B cell (primary cell): ENCODE data around the gene TMEM219. TPM values are rescaled to one million over a fixed set of nuclear protein-coding genes. Genes with fewer than 3 reads are reported as not detected.

Experiments used
- ATAC-seq: fragments of 200-7000 bp; cut with Tn5 transposase; one replicate; pipeline ENCODE4 v1.10.0; 2021; ENCODE audit warnings: low read depth, mild to moderate bottlenecking, moderate number of reproducible peaks, moderate library complexity
- CTCF ChIA-PET: fragments of 350-600 bp; sonication (Branson Sonifier 250); formaldehyde crosslinking; loops from one replicate; lab custom pipeline; 2021; ENCODE audit warnings: antibody characterized with exemption, inconsistent platforms; lab: Charles Lee
- POLR2A ChIA-PET: fragments of 350-600 bp; sonication (Branson Sonifier 250); formaldehyde crosslinking; loops from one replicate; lab custom pipeline; 2021; ENCODE audit warnings: antibody characterized with exemption; lab: Charles Lee
- DNase-seq: peaks from one replicate; pipeline ENCODE4 v3.0.0; 2013
- H2AFZ ChIP-seq: 2 replicates; pipeline ENCODE4 v1.6.1; 2012; ENCODE audit warnings: mild to moderate bottlenecking, low read depth, low read length; ENCODE audit not compliant: insufficient read depth, poor library complexity, severe bottlenecking
- H3K27ac ChIP-seq, 2 donors: 1 replicate in 1 of 2; 2 replicates in 1 of 2; pipeline ENCODE4 v1.5.1; 2012 to 2013; ENCODE audit warnings: low read length in 2 of 2, mild to moderate bottlenecking in 2 of 2, moderate library complexity in 1 of 2
- H3K27me3 ChIP-seq, 4 experiments: fragments of 200-600 bp in 1 of 4; sonication (generic) in 1 of 4; replicated peaks in 1 of 4; 1 replicate in 2 of 4; 2 replicates in 2 of 4; pipeline versions ENCODE4 v1.6.1 to v1.7.0; 2013 to 2016; ENCODE audit warnings: low read length in 3 of 4, mild to moderate bottlenecking in 2 of 4, mixed read lengths in 1 of 4, moderate library complexity in 1 of 4; ENCODE audit not compliant: insufficient read depth in 4 of 4, control insufficient read depth in 3 of 4; ENCODE audit errors: control extremely low read depth in 1 of 4
- H3K36me3 ChIP-seq, 2 experiments: replicated peaks in 1 of 2; 1 replicate in 1 of 2; 2 replicates in 1 of 2; pipeline versions ENCODE4 v1.6.1 to v1.7.1; 2013; ENCODE audit warnings: low read length in 1 of 2; ENCODE audit not compliant: insufficient read depth in 2 of 2, control insufficient read depth in 1 of 2; ENCODE audit errors: control extremely low read depth in 1 of 2, extremely low read depth in 1 of 2
- H3K4me1 ChIP-seq, 2 donors: fragments of 200-600 bp in 1 of 2; sonication (generic) in 1 of 2; 1 replicate in 1 of 2; 2 replicates in 1 of 2; pipeline versions ENCODE4 v1.5.1 to v1.6.1; 2013 to 2017; ENCODE audit warnings: low read length in 2 of 2; ENCODE audit not compliant: control insufficient read depth in 2 of 2, insufficient read depth in 2 of 2
- H3K4me2 ChIP-seq: replicated peaks from 2 replicates; pipeline ENCODE3; 2012; ENCODE audit warnings: mild to moderate bottlenecking, low read depth, low read length; ENCODE audit not compliant: poor library complexity, severe bottlenecking
- H3K4me3 ChIP-seq, 5 experiments: fragments of 200-600 bp in 1 of 5; sonication (generic) in 1 of 5; 1 replicate in 3 of 5; 2 replicates in 2 of 5; pipeline versions ENCODE4 v1.5.1 to v1.7.0; 2011 to 2016; ENCODE audit warnings: low read length in 4 of 5, mild to moderate bottlenecking in 4 of 5, low read depth in 2 of 5, control low read depth in 1 of 5, moderate library complexity in 1 of 5; ENCODE audit not compliant: insufficient read depth in 1 of 5; ENCODE audit errors: control extremely low read depth in 1 of 5, extremely low read depth in 1 of 5
- H3K79me2 ChIP-seq: fragments of 200-600 bp; sonication (generic); one replicate; pipeline ENCODE4 v1.6.0; 2016; ENCODE audit warnings: low read length; ENCODE audit not compliant: control insufficient read depth, insufficient read depth
- H3K9ac ChIP-seq: fragments of 200-600 bp; sonication (generic); 2 replicates; pipeline ENCODE4 v1.6.1; 2017; ENCODE audit warnings: mild to moderate bottlenecking, low read length, moderate library complexity
- H3K9me3 ChIP-seq, 3 donors: one replicate each; pipeline versions ENCODE4 v1.6.1 to v1.7.1; 2013; ENCODE audit warnings: low read length in 2 of 3; ENCODE audit not compliant: control insufficient read depth in 2 of 3, insufficient read depth in 1 of 3; ENCODE audit errors: control extremely low read depth in 1 of 3
- H4K20me1 ChIP-seq: 2 replicates; pipeline ENCODE4 v1.6.0; 2012; ENCODE audit warnings: mild to moderate bottlenecking, low read length; ENCODE audit not compliant: insufficient read depth, control insufficient read depth, poor library complexity, severe bottlenecking
- H3K27ac Mint-ChIP-seq: one replicate; pipeline ENCODE4 v1.8.0; 2021; ENCODE audit warnings: mixed read lengths
- H3K27me3 Mint-ChIP-seq: one replicate; pipeline ENCODE4 v1.8.0; 2021; ENCODE audit warnings: mixed read lengths
- H3K4me1 Mint-ChIP-seq: one replicate; pipeline ENCODE4 v1.8.0; 2021; ENCODE audit warnings: mixed read lengths
- H3K4me3 Mint-ChIP-seq: one replicate; pipeline ENCODE4 v1.8.0; 2021; ENCODE audit warnings: mixed read lengths
- H3K9me3 Mint-ChIP-seq: one replicate; pipeline ENCODE4 v1.8.0; 2022; ENCODE audit warnings: mixed read lengths; ENCODE audit not compliant: insufficient read depth
- CTCF ChIP-seq: fragments of 200-600 bp; IDR thresholded peaks from one replicate; pipeline ENCODE4 v1.8.0; 2022; ENCODE audit warnings: antibody characterized with exemption, mild to moderate bottlenecking
- EZH2 ChIP-seq: IDR thresholded peaks from 2 replicates; pipeline ENCODE4 v1.6.1; 2012; ENCODE audit warnings: borderline replicate concordance, low read depth, mild to moderate bottlenecking, moderate library complexity, low read length; ENCODE audit not compliant: insufficient read depth, poor library complexity, severe bottlenecking
- WGBS: methylation state at CpG from one replicate; pipeline ENCODE4 v1.1.5; 2013; ENCODE audit warnings: missing lambda C conversion rate; ENCODE audit not compliant: insufficient coverage; 5-methylcytosine and 5-hydroxymethylcytosine counted together
- intact Hi-C: fragments of 100-400 bp; cut with micrococcal nuclease; formaldehyde crosslinking; loops from one replicate; pipeline ENCODE4 v1.10.0; 2022
- polyA plus RNA-seq: library from polyadenylated mRNA; depleted of rRNA; stranded (reverse); fragments of >200 nt; gene quantifications from 2 replicates; pipeline ENCODE4 v1.2.3, GENCODE V29; 2012
- total RNA-seq, 2 donors: library from RNA; stranded (reverse); fragments of 120-200 nt in 1 of 2; gene quantifications; 1 replicate in 1 of 2; 2 replicates in 1 of 2; pipeline versions ENCODE4 v1.2.3 to v1.2.4, GENCODE V29; 2013 to 2022

Gene TMEM219
- total and polyA plus RNA-seq, 2 donors (not counting 1 experiment from before 2014, with no cell fraction given) = 66.6 to 103 TPM

- CTCF ChIA-PET = no interaction called here
These were observed 20.9 kb downstream of the TMEM219 start for GRCh38 chr16:29982560-29983419.

More at GRCh38 chr16:29982560-29983419, 20.9 kb downstream of the TMEM219 start:
- DNase-seq (no peak), ATAC-seq (no peak)
- no peak overlapping the region for H3K4me3 ChIP-seq
- H3K27me3 Mint-ChIP-seq = no peaks in the 10 kb centered on the region
- H4K20me1 ChIP-seq = peaks cover 3% of the 10 kb centered on the region
- no peak overlapping the region for H3K4me3 Mint-ChIP-seq
- H3K27ac ChIP-seq = no peak overlapping the region
- no peak overlapping the region for H3K9ac ChIP-seq
- peaks cover 2 to 92% of the 10 kb centered on the region in 2 experiments for H3K36me3 ChIP-seq
- intact Hi-C loops = no loop called here
- H3K27ac Mint-ChIP-seq = no peak overlapping the region
- no peak overlapping the region for H3K4me2 ChIP-seq
- H3K9me3 Mint-ChIP-seq = no peaks in the 10 kb centered on the region
- H3K4me1 ChIP-seq = no peaks in the 10 kb centered on the region
- no peaks in the 10 kb centered on the region for H3K4me1 Mint-ChIP-seq
- POLR2A ChIA-PET = no interaction called here
- H3K27me3 ChIP-seq = no peaks in the 10 kb centered on the region
- H3K79me2 ChIP-seq = peaks cover under 1% of the 10 kb centered on the region
- H2AFZ ChIP-seq = no peak overlapping the region
- no peaks in the 10 kb centered on the region for H3K9me3 ChIP-seq
- 95% methylated on average over 21 of the region's 24 CpGs for WGBS
- TF ChIP-seq CTCF (no peak), EZH2 (no peak)
